ENCODE data around the gene SMARCE1. TPM values are rescaled to one million over a fixed set of nuclear protein-coding genes. Genes with fewer than 3 reads are reported as not detected.

Gene SMARCE1
- total RNA-seq, 1 experiment from 2014 or later: 57.9 TPM

GRCh38 chr17:40604327-40605080 lies 43.1 kb downstream of the SMARCE1 start:
- DNase-seq (no peak), ATAC-seq (no peak)
- H3K9ac ChIP-seq (ENCODE audit: low read length): no peak overlapping the region
- intact Hi-C loops (cut with micrococcal nuclease): no loop called here
- H3K27me3 ChIP-seq (ENCODE audit: low read length): no peaks in the 10 kb centered on the region
- no peaks in the 10 kb centered on the region for H3F3A ChIP-seq (ENCODE audit: low read length, unreplicated experiment)
- no TSS peak for BruUV-seq (replicated peaks)
- POLR2A ChIA-PET (ENCODE audit: unreplicated experiment): interaction anchor here (0.7 kb wide), 1 partner anchor 849 kb away, joined by 6 read pairs; no protein-coding TSS in a partner anchor
- H3K79me2 ChIP-seq (ENCODE audit: low read length): no peaks in the 10 kb centered on the region
- H2AFZ ChIP-seq (ENCODE audit: low read length): no peak overlapping the region
- no peak overlapping the region for H3K4me3 ChIP-seq (ENCODE audit: low read length)
- H3K9me3 ChIP-seq (ENCODE audit: low read length): no peaks in the 10 kb centered on the region
- CTCF ChIA-PET: no interaction called here
- TF ChIP-seq, protein P1, sequence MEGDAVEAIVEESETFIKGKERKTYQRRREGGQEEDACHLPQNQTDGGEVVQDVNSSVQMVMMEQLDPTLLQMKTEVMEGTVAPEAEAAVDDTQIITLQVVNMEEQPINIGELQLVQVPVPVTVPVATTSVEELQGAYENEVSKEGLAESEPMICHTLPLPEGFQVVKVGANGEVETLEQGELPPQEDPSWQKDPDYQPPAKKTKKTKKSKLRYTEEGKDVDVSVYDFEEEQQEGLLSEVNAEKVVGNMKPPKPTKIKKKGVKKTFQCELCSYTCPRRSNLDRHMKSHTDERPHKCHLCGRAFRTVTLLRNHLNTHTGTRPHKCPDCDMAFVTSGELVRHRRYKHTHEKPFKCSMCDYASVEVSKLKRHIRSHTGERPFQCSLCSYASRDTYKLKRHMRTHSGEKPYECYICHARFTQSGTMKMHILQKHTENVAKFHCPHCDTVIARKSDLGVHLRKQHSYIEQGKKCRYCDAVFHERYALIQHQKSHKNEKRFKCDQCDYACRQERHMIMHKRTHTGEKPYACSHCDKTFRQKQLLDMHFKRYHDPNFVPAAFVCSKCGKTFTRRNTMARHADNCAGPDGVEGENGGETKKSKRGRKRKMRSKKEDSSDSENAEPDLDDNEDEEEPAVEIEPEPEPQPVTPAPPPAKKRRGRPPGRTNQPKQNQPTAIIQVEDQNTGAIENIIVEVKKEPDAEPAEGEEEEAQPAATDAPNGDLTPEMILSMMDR (conservative IDR thresholded peaks at IDR 0.05; ENCODE audit: low read depth, low read length): no peak
- TF ChIP-seq EZH2phosphoT487 (IDR thresholded peaks at IDR 0.05; ENCODE audit: borderline replicate concordance, low read length): no peak
- no peak for TF ChIP-seq EZH2 (IDR thresholded peaks at IDR 0.05; ENCODE audit: low read length, unreplicated experiment)
- no peak overlapping the region for H3K27ac ChIP-seq (ENCODE audit: low read length)
- no peaks in the 10 kb centered on the region for H3K9me2 ChIP-seq (replicated peaks; ENCODE audit: low read length)
- no peaks in the 10 kb centered on the region for H4K20me1 ChIP-seq (ENCODE audit: low read length)
- no peak overlapping the region for H3K4me2 ChIP-seq (ENCODE audit: low read length)
- no peaks in the 10 kb centered on the region for H3K36me3 ChIP-seq (ENCODE audit: low read depth, low read length)
- H3K4me1 ChIP-seq (ENCODE audit: insufficient read depth, low read length): no peaks in the 10 kb centered on the region

- ATAC-seq (no peak), DNase-seq (no peak)
- no peaks in the 10 kb centered on the region for H3K9me2 ChIP-seq (replicated peaks; ENCODE audit: low read length)
- H3K36me3 ChIP-seq (ENCODE audit: low read depth, low read length): no peaks in the 10 kb centered on the region
- no peaks in the 10 kb centered on the region for H3F3A ChIP-seq (ENCODE audit: low read length, unreplicated experiment)
- TF ChIP-seq EZH2 (IDR thresholded peaks at IDR 0.05; ENCODE audit: low read length, unreplicated experiment) (no peak), EZH2phosphoT487 (IDR thresholded peaks at IDR 0.05; ENCODE audit: borderline replicate concordance, low read length) (no peak)
- TF ChIP-seq, protein P1 (conservative IDR thresholded peaks at IDR 0.05; ENCODE audit: low read depth, low read length): no peak
- H3K27ac ChIP-seq (ENCODE audit: low read length): no peak overlapping the region
- no peak overlapping the region for H3K4me3 ChIP-seq (ENCODE audit: low read length)
- no peaks in the 10 kb centered on the region for H3K27me3 ChIP-seq (ENCODE audit: low read length)
- no peaks in the 10 kb centered on the region for H4K20me1 ChIP-seq (ENCODE audit: low read length)
- H2AFZ ChIP-seq (ENCODE audit: low read length): no peak overlapping the region
- no peak overlapping the region for H3K4me2 ChIP-seq (ENCODE audit: low read length)
- ChIA-PET CTCF (no interaction called here), POLR2A (ENCODE audit: unreplicated experiment) (no interaction called here)
- no peaks in the 10 kb centered on the region for H3K79me2 ChIP-seq (ENCODE audit: low read length)
- BruUV-seq (replicated peaks): no TSS peak
- H3K9ac ChIP-seq (ENCODE audit: low read length): no peak overlapping the region
- no peaks in the 10 kb centered on the region for H3K9me3 ChIP-seq (ENCODE audit: low read length)
- H3K4me1 ChIP-seq (ENCODE audit: insufficient read depth, low read length): no peaks in the 10 kb centered on the region
- intact Hi-C loops (cut with micrococcal nuclease): no loop called here
Measured at GRCh38 chr17:40602445-40603443, 44.9 kb downstream of the SMARCE1 start.
